GM12878 (cell line): Measurements from ENCODE around the gene ALDH3B2. TPM values are rescaled to one million over a fixed set of nuclear protein-coding genes. Genes with fewer than 3 reads are reported as not detected.
"Not testable (repeated sequence)": the region's sequence is repeated elsewhere in the genome, so short reads cannot be mapped to it uniquely, and the experiment has no call there.

Source experiments
- ATAC-seq: fragments of 200-7000 bp; cut with Tn5 transposase; 3 replicates; pipeline ENCODE4 v1.9.1; 2020; ENCODE audit warnings: mild to moderate bottlenecking, moderate library complexity
- BruUV-seq: library from RNA; stranded (reverse); fragments of 400-500 nt; replicated peaks from 2 replicates; lab custom pipeline; 2021; lab: Mats Ljungman, UMichigan
- CTCF ChIA-PET: fragments of 300-600 bp; sonication (Branson Sonifier 250); formaldehyde crosslinking; extraction: SDS; loops from one replicate; lab custom pipeline; 2021; ENCODE audit warnings: inconsistent platforms; lab: Yijun Ruan, JAX
- POLR2A ChIA-PET: fragments of 350-600 bp; formaldehyde crosslinking; extraction: SDS; loops from one replicate; lab custom pipeline; 2021; ENCODE audit warnings: inconsistent platforms; lab: Charles Lee
- RAD21 ChIA-PET: fragments of 300-600 bp; sonication (Branson Sonifier 250); formaldehyde crosslinking; loops from one replicate; lab custom pipeline; 2023; ENCODE audit warnings: antibody characterized with exemption; ENCODE audit not compliant: unreplicated experiment; lab: Charles Lee
- SMC1A ChIA-PET: fragments of 300-600 bp; sonication (Branson Sonifier 250); formaldehyde crosslinking; loops from one replicate; lab custom pipeline; 2023; ENCODE audit not compliant: unreplicated experiment, uncharacterized antibody; lab: Charles Lee
- DNase-seq: peaks from one replicate; pipeline ENCODE4 v3.0.0-alpha.2; 2011; ENCODE audit warnings: low read depth, low spot score
- FAIRE-seq: peaks from 3 replicates; lab custom pipeline; 2011; peaks lifted over from hg19 to GRCh38; lab: Jason Lieb, UNC
- H2AFZ ChIP-seq: 2 replicates; pipeline ENCODE4 v1.6.0; 2011; ENCODE audit warnings: low read depth, low read length, control low read depth; ENCODE audit not compliant: control insufficient read depth
- H3K27ac ChIP-seq: 2 replicates; pipeline ENCODE4 v1.5.1; 2011; ENCODE audit warnings: control low read depth; ENCODE audit not compliant: control insufficient read depth, insufficient read depth
- H3K27me3 ChIP-seq, 2 experiments: replicated peaks in 1 of 2; 2 replicates each; pipeline versions ENCODE4 v1.6.0 to v1.6.1; 2011; ENCODE audit warnings: low read length in 1 of 2; ENCODE audit not compliant: control insufficient read depth in 2 of 2, insufficient read depth in 2 of 2
- H3K36me3 ChIP-seq, 2 experiments: 2 replicates each; pipeline ENCODE4 v1.5.1; 2011; ENCODE audit warnings: low read length in 1 of 2; ENCODE audit not compliant: control insufficient read depth in 2 of 2, insufficient read depth in 2 of 2
- H3K4me1 ChIP-seq: 2 replicates; pipeline ENCODE4 v1.6.1; 2011; ENCODE audit warnings: mild to moderate bottlenecking, low read length, moderate library complexity, mixed read lengths; ENCODE audit not compliant: control insufficient read depth, insufficient read depth
- H3K4me2 ChIP-seq: 2 replicates; pipeline ENCODE4 v1.6.0; 2011; ENCODE audit warnings: control low read depth; ENCODE audit not compliant: control insufficient read depth, insufficient read depth
- H3K4me3 ChIP-seq: fragments of 200-600 bp; sonication (generic); 2 replicates; pipeline ENCODE4 v1.5.1; 2016
- H3K79me2 ChIP-seq: 2 replicates; pipeline ENCODE4 v1.6.0; 2011; ENCODE audit warnings: low read length; ENCODE audit not compliant: control insufficient read depth, insufficient read depth
- H3K9ac ChIP-seq: 2 replicates; pipeline ENCODE4 v1.8.0; 2011; ENCODE audit warnings: low read length, control low read depth, mixed read lengths; ENCODE audit not compliant: control insufficient read depth, insufficient read depth
- H3K9me3 ChIP-seq: replicated peaks from 3 replicates; pipeline ENCODE4 v1.5.1; 2011; ENCODE audit warnings: mild to moderate bottlenecking, low read length; ENCODE audit not compliant: control insufficient read depth, insufficient read depth
- H4K20me1 ChIP-seq: 2 replicates; pipeline ENCODE4 v1.6.0; 2011; ENCODE audit not compliant: control insufficient read depth, insufficient read depth
- RCOR1 ChIP-seq: conservative IDR thresholded peaks from 2 replicates; pipeline ENCODE4 v1.6.1; 2012; ENCODE audit warnings: low read depth, low read length, improper control_type of control experiment
- TARDBP ChIP-seq: IDR thresholded peaks from 2 replicates; pipeline ENCODE4 v1.6.1; 2016; ENCODE audit warnings: borderline replicate concordance
- whole genome bisulfite sequencing: methylation state at CpG from one replicate; pipeline ENCODE4 v1.1.6; 2016; ENCODE audit warnings: low lambda C conversion rate; ENCODE audit not compliant: insufficient replicate concordance, insufficient coverage; ENCODE audit errors: missing lambda C conversion rate; 5-methylcytosine and 5-hydroxymethylcytosine counted together
- in situ Hi-C: fragments of 300-500 bp; cut with MboI; formaldehyde crosslinking; loops from 9 replicates; pipeline ENCODE4 v1.14.3; 2018; ENCODE audit warnings: mixed read lengths
- intact Hi-C: fragments of 100-400 bp; cut with micrococcal nuclease; formaldehyde crosslinking; loops from one replicate; pipeline ENCODE4 v1.14.2; 2022; ENCODE audit not compliant: unreplicated experiment
- polyA plus RNA-seq, 11 experiments: library from polyadenylated mRNA; depleted of rRNA in 4 of 11; unstranded in 6 of 11; stranded (reverse) in 5 of 11; fragments of >200 nt; fragmentation: Nextera tagmentation in 4 of 11; fragmentation: Illumina TruSeq in 1 of 11; extraction: Ambion mirVana in 4 of 11; extraction: Trizol in 1 of 11; gene quantifications; 1 replicate in 1 of 11; 2 replicates in 10 of 11; pipeline versions ENCODE4 v1.2.1 to v1.2.3, GENCODE V29; 2011 to 2016; ENCODE audit warnings: inconsistent platforms in 2 of 11, missing spikeins in 2 of 11, low read depth in 1 of 11
- total RNA-seq, 4 experiments: library from RNA; depleted of rRNA in 3 of 4; stranded (reverse); fragments of >200 nt in 3 of 4; fragmentation: Illumina TruSeq in 1 of 4; extraction: Trizol in 1 of 4; gene quantifications; 2 replicates each; pipeline versions ENCODE4 v1.2.1 to v1.2.3, GENCODE V29; 2013 to 2021
- TF ChIP-seq, protein P1 (sequence below): IDR thresholded peaks from 2 replicates; pipeline ENCODE4 v1.6.1; 2011; ENCODE audit warnings: mild to moderate bottlenecking, low read depth, low read length, moderate library complexity; ENCODE audit not compliant: insufficient replicate concordance
- TF ChIP-seq, protein P2 (sequence below): IDR thresholded peaks from 2 replicates; pipeline ENCODE4 v1.6.1; 2011; ENCODE audit warnings: borderline replicate concordance, low read depth, mild to moderate bottlenecking, moderate library complexity, low read length; ENCODE audit not compliant: insufficient read depth, poor library complexity, severe bottlenecking

The ALDH3B2 gene
- total and polyA plus RNA-seq, 10 of the 15 experiments (the other 5 are each of a cell fraction or from before 2014, with no cell fraction given), result 0.09 to 0.17 TPM; not detected in 8

DNA sequence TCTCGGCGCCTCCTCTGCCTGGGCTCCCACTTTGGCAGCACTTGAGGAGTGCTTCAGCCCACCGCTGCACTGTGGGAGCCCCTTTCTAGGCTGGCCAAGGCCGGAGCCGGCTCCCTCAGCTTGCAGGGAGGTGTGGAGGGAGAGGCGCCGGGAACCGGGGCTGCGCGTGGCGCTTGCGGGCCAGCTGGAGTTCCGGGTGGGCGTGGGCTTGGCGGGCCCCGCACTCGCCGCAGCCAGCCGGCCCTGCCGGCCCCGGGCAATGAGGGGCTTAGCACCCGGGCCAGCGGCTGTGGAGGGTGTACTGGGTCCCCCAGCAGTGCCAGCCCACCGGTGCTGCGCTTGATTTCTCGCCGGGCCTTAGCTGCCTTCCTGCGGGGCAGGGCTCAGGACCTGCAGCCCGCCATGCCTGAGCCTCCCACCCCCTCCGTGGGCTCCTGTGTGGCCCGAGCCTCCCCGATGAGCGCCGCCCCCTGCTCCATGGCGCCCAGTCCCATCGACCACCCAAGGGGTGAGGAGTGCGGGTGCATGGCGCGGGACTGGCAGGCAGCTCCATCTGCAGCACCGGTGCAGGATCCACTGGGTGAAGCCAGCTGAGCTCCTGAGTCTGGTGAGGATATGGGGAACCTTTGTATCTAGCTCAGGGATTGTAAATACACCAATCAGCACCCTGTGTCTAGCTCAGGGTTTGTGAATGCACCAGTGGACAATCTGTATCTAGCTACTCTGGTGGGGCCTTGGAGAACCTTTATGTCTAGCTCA, 55.3 kb downstream of the ALDH3B2 start:
- in situ Hi-C loops, FAIRE-seq, BruUV-seq: not testable (repeated sequence)

DNA sequence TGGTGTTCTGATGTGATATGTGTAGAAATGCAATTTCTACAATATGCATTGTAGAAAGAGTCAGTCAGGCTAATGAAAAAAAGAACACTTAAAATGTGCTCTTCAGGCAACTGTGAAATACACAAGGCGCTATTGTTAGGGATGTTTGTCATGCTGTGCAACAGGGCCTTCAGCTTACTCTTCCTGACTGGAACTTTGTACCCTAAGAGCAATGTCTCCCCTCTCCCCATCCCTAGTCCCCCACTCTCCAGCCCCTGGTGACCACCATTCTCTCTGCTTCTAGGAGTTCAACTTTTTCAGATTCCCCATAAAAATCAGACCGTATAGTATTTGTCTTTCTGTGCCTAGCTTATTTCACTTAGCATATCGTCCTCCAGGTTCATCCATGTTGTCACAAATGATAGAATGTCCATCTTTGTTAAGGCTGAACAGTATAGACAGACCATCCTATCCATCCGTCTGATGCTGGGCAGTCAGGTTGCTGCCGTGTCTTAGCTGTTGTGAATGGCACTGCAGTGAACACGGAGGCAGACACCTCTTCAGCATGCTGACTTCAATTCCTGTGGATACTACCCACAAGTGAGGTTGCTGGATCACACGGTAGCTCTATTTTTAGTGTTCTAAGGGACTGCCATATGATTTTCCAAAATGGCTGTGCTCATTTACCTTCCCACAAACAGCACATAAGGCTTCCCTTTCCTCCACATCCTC, 57.0 kb downstream of the ALDH3B2 start:
- H3K9me3 ChIP-seq, result no peaks in the 10 kb centered on the region
- 60% methylated on average over 7 of the region's 7 CpGs for WGBS
- no peak overlapping the region for H3K27ac ChIP-seq
- RAD21 ChIA-PET, result interaction anchor here (1.2 kb wide), 1 partner anchor 29 kb away, joined by 3 read pairs; no protein-coding TSS in a partner anchor
- CTCF ChIA-PET, result interaction anchor here (1.0 to 6.0 kb wide), 3 partner anchors 11 to 35 kb away, joined by 3 to 71 read pairs (median 4); partner anchors contain the start of genes GSTP1 and NUDT8
- SMC1A ChIA-PET, result interaction anchor here (0.6 to 1.9 kb wide), 4 partner anchors 10 to 41 kb away, joined by 3 to 4 read pairs (median 4); no protein-coding TSS in a partner anchor
- H3K4me3 ChIP-seq, result no peak overlapping the region
- no peak overlapping the region for H3K9ac ChIP-seq
- no peaks in the 10 kb centered on the region for H3K27me3 ChIP-seq
- no peak overlapping the region for H2AFZ ChIP-seq
- ATAC-seq, result no peak
- TF ChIP-seq RCOR1 (no peak), TARDBP (no peak)
- TF ChIP-seq, protein P1, sequence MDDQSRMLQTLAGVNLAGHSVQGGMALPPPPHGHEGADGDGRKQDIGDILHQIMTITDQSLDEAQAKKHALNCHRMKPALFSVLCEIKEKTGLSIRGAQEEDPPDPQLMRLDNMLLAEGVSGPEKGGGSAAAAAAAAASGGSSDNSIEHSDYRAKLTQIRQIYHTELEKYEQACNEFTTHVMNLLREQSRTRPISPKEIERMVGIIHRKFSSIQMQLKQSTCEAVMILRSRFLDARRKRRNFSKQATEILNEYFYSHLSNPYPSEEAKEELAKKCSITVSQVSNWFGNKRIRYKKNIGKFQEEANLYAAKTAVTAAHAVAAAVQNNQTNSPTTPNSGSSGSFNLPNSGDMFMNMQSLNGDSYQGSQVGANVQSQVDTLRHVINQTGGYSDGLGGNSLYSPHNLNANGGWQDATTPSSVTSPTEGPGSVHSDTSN, result peak; percentile 48
- TF ChIP-seq, protein P2, sequence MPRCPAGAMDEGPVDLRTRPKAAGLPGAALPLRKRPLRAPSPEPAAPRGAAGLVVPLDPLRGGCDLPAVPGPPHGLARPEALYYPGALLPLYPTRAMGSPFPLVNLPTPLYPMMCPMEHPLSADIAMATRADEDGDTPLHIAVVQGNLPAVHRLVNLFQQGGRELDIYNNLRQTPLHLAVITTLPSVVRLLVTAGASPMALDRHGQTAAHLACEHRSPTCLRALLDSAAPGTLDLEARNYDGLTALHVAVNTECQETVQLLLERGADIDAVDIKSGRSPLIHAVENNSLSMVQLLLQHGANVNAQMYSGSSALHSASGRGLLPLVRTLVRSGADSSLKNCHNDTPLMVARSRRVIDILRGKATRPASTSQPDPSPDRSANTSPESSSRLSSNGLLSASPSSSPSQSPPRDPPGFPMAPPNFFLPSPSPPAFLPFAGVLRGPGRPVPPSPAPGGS, result peak; percentile 81
- in situ Hi-C loops, result no loop called here
- DNase-seq, result no peak
- BruUV-seq, result no TSS peak
- FAIRE-seq, result no peak
- H3K4me1 ChIP-seq, result peaks cover 22% of the 10 kb centered on the region
- H3K79me2 ChIP-seq, result no peaks in the 10 kb centered on the region
- no peaks in the 10 kb centered on the region for H4K20me1 ChIP-seq
- H3K36me3 ChIP-seq, result peaks cover 2 to 7% of the 10 kb centered on the region in 2 experiments; a peak in 3 of 4 replicates
- POLR2A ChIA-PET, result interaction anchor here (1.2 to 1.4 kb wide), 3 partner anchors 12 to 35 kb away, joined by 3 to 6 read pairs (median 4); partner anchors contain the start of gene NUDT8
- intact Hi-C loops, result no loop called here
- no peak overlapping the region for H3K4me2 ChIP-seq

More for the DNA sequence above, 55.3 kb downstream of the ALDH3B2 start:
- intact Hi-C loops, H3K36me3 ChIP-seq, H3K9me3 ChIP-seq, H3K4me3 ChIP-seq, ATAC-seq, H2AFZ ChIP-seq, H4K20me1 ChIP-seq, H3K4me2 ChIP-seq, H3K27me3 ChIP-seq, SMC1A ChIA-PET, POLR2A ChIA-PET, H3K9ac ChIP-seq, H3K79me2 ChIP-seq, H3K27ac ChIP-seq, DNase-seq: not testable (repeated sequence)
- RAD21 ChIA-PET, result interaction anchor here (0.6 to 0.7 kb wide), 2 partner anchors 52 to 647 kb away, joined by 3 to 5 read pairs; no protein-coding TSS in a partner anchor
- CTCF ChIA-PET, result interaction anchor here (0.8 to 2.0 kb wide), 2 partner anchors 10 to 47 kb away, joined by 4 to 9 read pairs; partner anchors contain the start of gene NUDT8
- H3K4me1 ChIP-seq, result peaks cover 12% of the 10 kb centered on the region
- WGBS, result 92% methylated on average over 36 of the region's 40 CpGs
